Left ventricle myocardium inferior (tissue), 1 donor: ENCODE data around the gene MEDAG. TPM values are rescaled to one million over a fixed set of nuclear protein-coding genes. Genes with fewer than 3 reads are reported as not detected.

Experiments
- DNase-seq: peaks from one replicate; pipeline ENCODE4 v3.0.0-alpha.2; 2020
- H3K27ac ChIP-seq: fragments of 200-600 bp; replicated peaks from 2 replicates; pipeline ENCODE4 v1.8.0; 2021
- H3K27me3 ChIP-seq: fragments of 200-600 bp; 2 replicates; pipeline ENCODE4 v1.8.0; 2021; ENCODE audit warnings: low read depth
- H3K36me3 ChIP-seq: fragments of 200-600 bp; 2 replicates; pipeline ENCODE4 v1.8.0; 2021
- H3K4me1 ChIP-seq: fragments of 200-600 bp; 2 replicates; pipeline ENCODE4 v1.8.0; 2021
- H3K4me3 ChIP-seq: fragments of 200-600 bp; 2 replicates; pipeline ENCODE4 v1.8.0; 2021; ENCODE audit warnings: mild to moderate bottlenecking, moderate library complexity
- H3K9me3 ChIP-seq: fragments of 200-600 bp; replicated peaks from 2 replicates; pipeline ENCODE4 v1.8.0; 2021
- intact Hi-C: fragments of 100-400 bp; cut with micrococcal nuclease; formaldehyde crosslinking; loops from one replicate; pipeline ENCODE4 v1.11.0; 2022
- total RNA-seq: library from RNA; stranded (reverse); fragmentation: NEBNext Ultra II Directional; extraction: Animal tissue kit (Norgen Biotek cat#: 25700); gene quantifications from one replicate; pipeline ENCODE4 v1.2.1, GENCODE V29; 2021
- TF ChIP-seq, protein P1 (sequence below): fragments of 200-600 bp; IDR thresholded peaks from 2 replicates; pipeline ENCODE4 v1.8.0; 2021; ENCODE audit warnings: antibody characterized with exemption, mild to moderate bottlenecking, borderline replicate concordance
- donor health status: DM: no; HTN: yes; CAD: no; lungs with severe emphysema.

MEDAG gene
- total RNA-seq, 1 donor from 2014 or later: 5.9 TPM

DNA sequence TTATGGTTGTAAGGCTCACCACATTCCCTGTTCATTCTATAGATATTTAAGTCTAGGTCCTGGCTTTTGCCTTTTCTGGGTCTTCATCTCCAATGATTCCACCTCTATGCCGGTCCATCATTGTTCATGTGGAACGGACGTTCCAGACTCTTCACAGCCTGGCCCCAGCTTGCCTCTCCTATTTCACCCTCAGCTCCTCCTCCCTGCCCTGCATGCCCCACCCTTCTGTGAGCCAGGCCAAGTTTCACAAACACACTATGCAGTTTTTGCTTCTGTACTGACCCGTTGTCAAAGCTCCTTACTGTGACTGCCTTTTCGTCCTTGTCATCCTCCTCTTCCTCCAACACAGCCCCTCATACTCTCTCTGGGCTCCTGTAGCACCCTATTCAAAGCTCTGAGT lies 57.7 kb downstream of the MEDAG start:
- Histone ChIP-seq H3K9me3 (peaks cover 15% of the 10 kb centered on the region), H3K27ac (no peak overlapping the region), H3K36me3 (no peaks in the 10 kb centered on the region), H3K4me3 (no peak overlapping the region), H3K4me1 (no peaks in the 10 kb centered on the region), H3K27me3 (peaks cover 59% of the 10 kb centered on the region)
- DNase-seq: no peak
- TF ChIP-seq, protein P1, sequence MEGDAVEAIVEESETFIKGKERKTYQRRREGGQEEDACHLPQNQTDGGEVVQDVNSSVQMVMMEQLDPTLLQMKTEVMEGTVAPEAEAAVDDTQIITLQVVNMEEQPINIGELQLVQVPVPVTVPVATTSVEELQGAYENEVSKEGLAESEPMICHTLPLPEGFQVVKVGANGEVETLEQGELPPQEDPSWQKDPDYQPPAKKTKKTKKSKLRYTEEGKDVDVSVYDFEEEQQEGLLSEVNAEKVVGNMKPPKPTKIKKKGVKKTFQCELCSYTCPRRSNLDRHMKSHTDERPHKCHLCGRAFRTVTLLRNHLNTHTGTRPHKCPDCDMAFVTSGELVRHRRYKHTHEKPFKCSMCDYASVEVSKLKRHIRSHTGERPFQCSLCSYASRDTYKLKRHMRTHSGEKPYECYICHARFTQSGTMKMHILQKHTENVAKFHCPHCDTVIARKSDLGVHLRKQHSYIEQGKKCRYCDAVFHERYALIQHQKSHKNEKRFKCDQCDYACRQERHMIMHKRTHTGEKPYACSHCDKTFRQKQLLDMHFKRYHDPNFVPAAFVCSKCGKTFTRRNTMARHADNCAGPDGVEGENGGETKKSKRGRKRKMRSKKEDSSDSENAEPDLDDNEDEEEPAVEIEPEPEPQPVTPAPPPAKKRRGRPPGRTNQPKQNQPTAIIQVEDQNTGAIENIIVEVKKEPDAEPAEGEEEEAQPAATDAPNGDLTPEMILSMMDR: no peak
- intact Hi-C loops: no loop called here

DNA sequence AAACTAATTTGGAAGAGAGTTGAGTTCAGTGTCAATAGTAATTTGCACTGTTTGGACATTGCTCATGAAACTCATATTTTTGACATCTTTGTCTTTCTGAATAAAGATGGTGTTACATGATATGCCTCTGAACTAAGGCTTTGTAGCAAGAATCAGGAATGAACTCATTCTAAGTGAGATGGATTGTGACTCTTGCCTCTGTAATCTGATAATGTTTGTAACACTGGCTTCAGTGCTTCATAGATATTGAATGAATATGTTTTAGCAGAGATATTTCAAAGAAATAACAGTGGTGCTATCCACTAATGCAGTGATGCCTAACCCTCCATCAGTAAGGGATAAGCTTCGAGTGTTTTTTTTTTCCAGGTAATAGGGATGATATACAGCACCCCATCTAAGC lies 59.3 kb downstream of the MEDAG start:
- intact Hi-C loops: no loop called here
- Histone ChIP-seq H3K4me1 (no peaks in the 10 kb centered on the region), H3K9me3 (peaks cover 3% of the 10 kb centered on the region), H3K36me3 (no peaks in the 10 kb centered on the region), H3K27ac (no peak overlapping the region), H3K4me3 (no peak overlapping the region), H3K27me3 (peaks cover 62% of the 10 kb centered on the region)
- no peak for DNase-seq
- TF ChIP-seq, protein P1: no peak

- TF ChIP-seq, protein P1: no peak
- no peak for DNase-seq
- Histone ChIP-seq H3K27ac (no peak overlapping the region), H3K4me3 (no peak overlapping the region), H3K4me1 (no peaks in the 10 kb centered on the region), H3K36me3 (no peaks in the 10 kb centered on the region), H3K9me3 (no peaks in the 10 kb centered on the region), H3K27me3 (peaks cover 69% of the 10 kb centered on the region)
- intact Hi-C loops: no loop called here
Measured at GRCh38 chr13:30966101-30966500, 60.0 kb downstream of the MEDAG start.

DNA sequence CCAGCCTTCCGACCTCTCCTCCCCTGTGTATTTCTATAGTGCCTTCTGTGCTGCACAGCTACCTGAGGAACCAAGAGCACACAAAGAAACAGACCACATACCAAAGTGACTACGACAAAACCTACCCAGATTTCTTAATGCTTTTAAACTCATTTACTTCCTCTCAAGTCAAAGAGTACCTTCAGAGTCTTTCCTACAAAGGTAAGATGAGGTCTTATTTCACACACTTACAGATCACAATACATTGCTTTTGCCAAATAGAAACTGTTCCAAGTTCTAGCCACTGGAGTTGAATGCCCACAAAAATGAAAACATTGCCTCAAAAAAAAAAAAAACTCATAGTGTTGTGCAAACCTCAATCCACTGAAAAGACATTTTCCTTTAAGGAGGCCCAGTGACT lies 62.8 kb downstream of the MEDAG start:
- H3K27ac ChIP-seq: no peak overlapping the region
- TF ChIP-seq, protein P1: no peak
- intact Hi-C loops: no loop called here

GRCh38 chr13:30971575-30971974 lies 65.5 kb downstream of the MEDAG start:
- peaks cover 42% of the 10 kb centered on the region for H3K27me3 ChIP-seq
- intact Hi-C loops: no loop called here
- no peaks in the 10 kb centered on the region for H3K9me3 ChIP-seq
- no peaks in the 10 kb centered on the region for H3K36me3 ChIP-seq
- no peaks in the 10 kb centered on the region for H3K4me1 ChIP-seq
- no peak overlapping the region for H3K4me3 ChIP-seq
- H3K27ac ChIP-seq: no peak overlapping the region
- no peak for DNase-seq
- TF ChIP-seq, protein P1: no peak

More for the DNA sequence above, 62.8 kb downstream of the MEDAG start:
- peaks cover 67% of the 10 kb centered on the region for H3K27me3 ChIP-seq
- H3K4me3 ChIP-seq: no peak overlapping the region
- DNase-seq: no peak
- no peaks in the 10 kb centered on the region for H3K4me1 ChIP-seq
- no peaks in the 10 kb centered on the region for H3K9me3 ChIP-seq
- no peaks in the 10 kb centered on the region for H3K36me3 ChIP-seq
